ENCODE data around the gene AGBL5. TPM values are rescaled to one million over a fixed set of nuclear protein-coding genes. Genes with fewer than 3 reads are reported as not detected.

AGBL5 gene
- total and polyA plus RNA-seq, 9 of the 15 experiments (the other 6 are each of a cell fraction or from before 2014, with no cell fraction given) = 3.3 to 52.7 (median 26.2) TPM

GRCh38 chr2:27092696-27093429 lies 41.4 kb downstream of the AGBL5 start (continued):
- TF ChIP-seq, protein P1, sequence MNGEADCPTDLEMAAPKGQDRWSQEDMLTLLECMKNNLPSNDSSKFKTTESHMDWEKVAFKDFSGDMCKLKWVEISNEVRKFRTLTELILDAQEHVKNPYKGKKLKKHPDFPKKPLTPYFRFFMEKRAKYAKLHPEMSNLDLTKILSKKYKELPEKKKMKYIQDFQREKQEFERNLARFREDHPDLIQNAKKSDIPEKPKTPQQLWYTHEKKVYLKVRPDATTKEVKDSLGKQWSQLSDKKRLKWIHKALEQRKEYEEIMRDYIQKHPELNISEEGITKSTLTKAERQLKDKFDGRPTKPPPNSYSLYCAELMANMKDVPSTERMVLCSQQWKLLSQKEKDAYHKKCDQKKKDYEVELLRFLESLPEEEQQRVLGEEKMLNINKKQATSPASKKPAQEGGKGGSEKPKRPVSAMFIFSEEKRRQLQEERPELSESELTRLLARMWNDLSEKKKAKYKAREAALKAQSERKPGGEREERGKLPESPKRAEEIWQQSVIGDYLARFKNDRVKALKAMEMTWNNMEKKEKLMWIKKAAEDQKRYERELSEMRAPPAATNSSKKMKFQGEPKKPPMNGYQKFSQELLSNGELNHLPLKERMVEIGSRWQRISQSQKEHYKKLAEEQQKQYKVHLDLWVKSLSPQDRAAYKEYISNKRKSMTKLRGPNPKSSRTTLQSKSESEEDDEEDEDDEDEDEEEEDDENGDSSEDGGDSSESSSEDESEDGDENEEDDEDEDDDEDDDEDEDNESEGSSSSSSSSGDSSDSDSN (IDR thresholded peaks at IDR 0.05; ENCODE audit: borderline replicate concordance in 1 of 2, low read depth in 2 of 2, low read length in 2 of 2) = 0 out of 4 replicates have a peak, but pooled peaks have one; percentile 14 to 34
- TF ChIP-seq CXXC5 (CRISPR knock-in tag; IDR thresholded peaks at IDR 0.05) (peak; percentile 78), ARID3A (IDR thresholded peaks at IDR 0.05; ENCODE audit: borderline replicate concordance, low read depth, low read length) (no peak)
